PFSK-1 (cell line): ENCODE measurements around the gene JMJD1C.

Experiments used
- SIN3A ChIP-seq: IDR thresholded peaks from 2 replicates; pipeline ENCODE4 v1.6.1; 2012; ENCODE audit warnings: mild to moderate bottlenecking, low read length, moderate library complexity, borderline replicate concordance; ENCODE audit not compliant: insufficient read depth
- TF ChIP-seq, protein P1 (sequence below), 2 experiments: IDR thresholded peaks; 2 replicates each; pipeline versions ENCODE4 v1.6.1 to v1.8.0; 2011 to 2012; ENCODE audit warnings: low read depth in 2 of 2, low read length in 2 of 2, control low read depth in 1 of 2, inconsistent platforms in 1 of 2, mild to moderate bottlenecking in 1 of 2, moderate library complexity in 1 of 2; ENCODE audit not compliant: insufficient read depth in 1 of 2

DNA sequence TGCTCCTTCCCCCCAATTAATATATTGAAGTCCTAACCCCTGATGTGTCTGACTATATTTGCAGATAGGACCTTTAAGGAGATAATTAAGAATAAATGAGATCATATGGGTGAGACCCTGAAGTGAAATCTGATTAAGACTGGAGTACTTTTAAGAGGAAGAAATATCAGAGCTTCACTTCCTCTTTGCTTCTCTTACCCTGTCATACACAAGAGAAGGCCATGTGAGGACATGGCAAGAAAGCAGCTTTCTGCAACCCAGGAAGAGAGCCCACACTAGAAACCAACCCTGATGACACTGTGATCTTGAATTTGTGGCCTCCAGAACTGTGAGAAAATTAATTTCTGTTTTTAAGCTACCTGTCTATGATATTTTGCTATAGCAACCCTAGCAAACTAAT lies 44.2 kb downstream of the JMJD1C start:
- TF ChIP-seq, protein P1, sequence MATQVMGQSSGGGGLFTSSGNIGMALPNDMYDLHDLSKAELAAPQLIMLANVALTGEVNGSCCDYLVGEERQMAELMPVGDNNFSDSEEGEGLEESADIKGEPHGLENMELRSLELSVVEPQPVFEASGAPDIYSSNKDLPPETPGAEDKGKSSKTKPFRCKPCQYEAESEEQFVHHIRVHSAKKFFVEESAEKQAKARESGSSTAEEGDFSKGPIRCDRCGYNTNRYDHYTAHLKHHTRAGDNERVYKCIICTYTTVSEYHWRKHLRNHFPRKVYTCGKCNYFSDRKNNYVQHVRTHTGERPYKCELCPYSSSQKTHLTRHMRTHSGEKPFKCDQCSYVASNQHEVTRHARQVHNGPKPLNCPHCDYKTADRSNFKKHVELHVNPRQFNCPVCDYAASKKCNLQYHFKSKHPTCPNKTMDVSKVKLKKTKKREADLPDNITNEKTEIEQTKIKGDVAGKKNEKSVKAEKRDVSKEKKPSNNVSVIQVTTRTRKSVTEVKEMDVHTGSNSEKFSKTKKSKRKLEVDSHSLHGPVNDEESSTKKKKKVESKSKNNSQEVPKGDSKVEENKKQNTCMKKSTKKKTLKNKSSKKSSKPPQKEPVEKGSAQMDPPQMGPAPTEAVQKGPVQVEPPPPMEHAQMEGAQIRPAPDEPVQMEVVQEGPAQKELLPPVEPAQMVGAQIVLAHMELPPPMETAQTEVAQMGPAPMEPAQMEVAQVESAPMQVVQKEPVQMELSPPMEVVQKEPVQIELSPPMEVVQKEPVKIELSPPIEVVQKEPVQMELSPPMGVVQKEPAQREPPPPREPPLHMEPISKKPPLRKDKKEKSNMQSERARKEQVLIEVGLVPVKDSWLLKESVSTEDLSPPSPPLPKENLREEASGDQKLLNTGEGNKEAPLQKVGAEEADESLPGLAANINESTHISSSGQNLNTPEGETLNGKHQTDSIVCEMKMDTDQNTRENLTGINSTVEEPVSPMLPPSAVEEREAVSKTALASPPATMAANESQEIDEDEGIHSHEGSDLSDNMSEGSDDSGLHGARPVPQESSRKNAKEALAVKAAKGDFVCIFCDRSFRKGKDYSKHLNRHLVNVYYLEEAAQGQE (IDR thresholded peaks at IDR 0.05; ENCODE audit: insufficient read depth in 1 of 2, low read depth in 2 of 2, low read length in 2 of 2): no peak
- no peak for TF ChIP-seq SIN3A
